ENCODE measurements around the gene CEL.
"Not testable (repeated sequence)": the region's sequence is repeated elsewhere in the genome, so short reads cannot be mapped to it uniquely, and the experiment has no call there.

CEL gene

GRCh38 chr9:133087429-133088145, 25.8 kb downstream of the CEL start:
- DNase-seq = no peak

- DNase-seq = no peak
Measured at GRCh38 chr9:133088146-133088750, 26.5 kb downstream of the CEL start.

GRCh38 chr9:133088756-133089155, 27.0 kb downstream of the CEL start:
- no peak for DNase-seq

GRCh38 chr9:133089271-133089671, 27.5 kb downstream of the CEL start:
- DNase-seq = no peak

- DNase-seq = no peak
Measured at GRCh38 chr9:133090187-133090586, 28.4 kb downstream of the CEL start.

GRCh38 chr9:133090752-133091385, 29.1 kb downstream of the CEL start:
- no peak for DNase-seq

GRCh38 chr9:133094351-133094750, 32.6 kb downstream of the CEL start:
- DNase-seq = not testable (repeated sequence)

GRCh38 chr9:133094842-133095393, 33.1 kb downstream of the CEL start:
- DNase-seq = no peak

- no peak for DNase-seq
Measured at GRCh38 chr9:133098104-133098754, 36.4 kb downstream of the CEL start.

- DNase-seq = no peak
Measured at GRCh38 chr9:133098871-133099270, 37.1 kb downstream of the CEL start.

- DNase-seq = no peak
Measured at GRCh38 chr9:133099726-133100505, 38.1 kb downstream of the CEL start.

- no peak for DNase-seq
Measured at GRCh38 chr9:133100506-133101355, 39.0 kb downstream of the CEL start.

- DNase-seq = no peak
Measured at GRCh38 chr9:133101356-133102189, 39.8 kb downstream of the CEL start.

GRCh38 chr9:133102190-133103021, 40.6 kb downstream of the CEL start:
- DNase-seq = no peak

- DNase-seq = peak; percentile 25 to 49 (median 44)
Measured at GRCh38 chr9:133103183-133103986, 41.6 kb downstream of the CEL start.

- DNase-seq = no peak
Measured at GRCh38 chr9:133103987-133104505, 42.3 kb downstream of the CEL start.

- no peak for DNase-seq
Measured at GRCh38 chr9:133104718-133105460, 43.1 kb downstream of the CEL start.

- no peak for DNase-seq
Measured at GRCh38 chr9:133105461-133105770, 43.6 kb downstream of the CEL start.

All from activated CD4-positive, CD25-positive, alpha-beta regulatory T cell (primary cell).